GM12872 (cell line): ENCODE measurements around the gene XYLT1.

Experiments
- TF ChIP-seq, protein P1 (sequence below): IDR thresholded peaks from 3 replicates; pipeline ENCODE4 v1.5.1; 2011; ENCODE audit warnings: low read depth, mild to moderate bottlenecking, low read length, moderate library complexity; ENCODE audit not compliant: insufficient read depth

XYLT1 gene

DNA sequence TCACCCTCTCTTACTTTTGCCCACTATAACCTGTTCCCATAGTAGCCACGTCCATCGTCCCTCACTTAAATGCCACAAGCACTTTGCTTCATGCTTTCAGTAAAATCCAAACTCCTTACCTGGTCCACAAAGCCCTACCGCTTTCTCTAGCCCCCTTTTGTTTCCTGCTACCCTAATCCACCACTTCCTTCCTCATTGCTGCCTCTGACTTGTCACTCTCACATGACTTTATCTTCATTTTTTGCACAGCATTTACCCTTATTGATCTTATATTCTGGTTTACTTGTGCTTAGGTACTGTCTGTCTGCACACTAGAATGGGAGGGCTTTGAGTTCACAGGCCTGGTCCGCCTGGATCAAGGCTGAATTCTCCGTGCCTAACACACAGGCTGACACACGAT, 340.0 kb downstream of the XYLT1 start:
- TF ChIP-seq, protein P1, sequence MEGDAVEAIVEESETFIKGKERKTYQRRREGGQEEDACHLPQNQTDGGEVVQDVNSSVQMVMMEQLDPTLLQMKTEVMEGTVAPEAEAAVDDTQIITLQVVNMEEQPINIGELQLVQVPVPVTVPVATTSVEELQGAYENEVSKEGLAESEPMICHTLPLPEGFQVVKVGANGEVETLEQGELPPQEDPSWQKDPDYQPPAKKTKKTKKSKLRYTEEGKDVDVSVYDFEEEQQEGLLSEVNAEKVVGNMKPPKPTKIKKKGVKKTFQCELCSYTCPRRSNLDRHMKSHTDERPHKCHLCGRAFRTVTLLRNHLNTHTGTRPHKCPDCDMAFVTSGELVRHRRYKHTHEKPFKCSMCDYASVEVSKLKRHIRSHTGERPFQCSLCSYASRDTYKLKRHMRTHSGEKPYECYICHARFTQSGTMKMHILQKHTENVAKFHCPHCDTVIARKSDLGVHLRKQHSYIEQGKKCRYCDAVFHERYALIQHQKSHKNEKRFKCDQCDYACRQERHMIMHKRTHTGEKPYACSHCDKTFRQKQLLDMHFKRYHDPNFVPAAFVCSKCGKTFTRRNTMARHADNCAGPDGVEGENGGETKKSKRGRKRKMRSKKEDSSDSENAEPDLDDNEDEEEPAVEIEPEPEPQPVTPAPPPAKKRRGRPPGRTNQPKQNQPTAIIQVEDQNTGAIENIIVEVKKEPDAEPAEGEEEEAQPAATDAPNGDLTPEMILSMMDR: no peak

DNA sequence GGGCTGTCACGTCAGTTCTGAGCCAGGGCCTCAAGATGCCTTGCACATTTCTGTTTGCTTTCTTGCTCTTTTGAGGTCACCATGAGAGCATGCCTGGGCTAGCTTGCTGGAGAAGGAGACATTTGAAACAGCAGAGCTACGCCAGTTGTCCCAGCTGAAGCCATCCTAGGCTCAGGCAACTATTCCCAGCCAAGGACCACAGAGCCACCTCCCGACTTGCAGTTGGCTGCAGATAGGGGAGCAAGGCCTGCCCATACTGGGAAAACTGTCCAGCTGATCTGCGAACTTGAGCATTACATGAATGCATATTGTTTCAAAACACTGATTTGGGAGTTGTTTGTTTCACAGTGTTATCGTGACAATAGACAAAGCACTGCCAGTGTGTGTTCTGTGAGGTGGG, 340.8 kb downstream of the XYLT1 start:
- TF ChIP-seq, protein P1: no peak

DNA sequence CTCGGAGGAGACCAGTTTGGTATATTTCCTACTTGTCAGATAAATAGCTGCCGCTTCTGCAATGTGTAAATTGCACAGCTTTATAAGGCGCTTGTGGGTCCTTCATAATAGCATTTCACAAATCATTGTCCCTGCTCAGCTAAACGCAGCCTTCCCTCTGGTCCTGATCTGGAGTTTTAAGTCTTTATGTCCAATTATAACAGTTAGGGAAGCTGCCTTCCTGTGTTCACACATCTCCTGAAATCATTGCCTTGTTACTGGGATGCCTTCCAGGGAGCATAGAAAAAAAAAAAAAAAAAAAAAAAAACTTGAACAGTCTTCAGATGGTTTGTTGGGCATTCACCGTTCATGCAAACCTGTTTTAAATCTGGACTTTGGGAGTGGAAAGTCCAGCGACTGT, 342.0 kb downstream of the XYLT1 start:
- TF ChIP-seq, protein P1: no peak

DNA sequence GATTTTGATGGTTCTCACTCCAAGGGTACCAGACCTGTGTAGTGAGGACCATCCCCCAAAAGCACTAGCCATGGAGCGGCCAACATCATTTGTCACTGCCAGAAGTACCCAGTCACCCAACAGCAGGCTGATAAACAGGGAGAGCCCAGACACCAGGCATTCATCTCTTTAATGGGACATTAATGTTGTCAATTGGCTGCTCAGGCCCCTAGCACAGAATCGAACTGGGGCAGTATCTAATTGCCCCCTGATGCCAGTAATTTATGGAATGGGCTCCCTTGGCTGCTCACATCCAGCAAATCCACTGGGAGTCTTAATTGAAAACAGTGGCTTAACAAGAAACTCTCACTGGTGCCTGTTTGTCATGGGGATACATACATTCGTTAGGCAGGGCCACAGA, 344.6 kb downstream of the XYLT1 start:
- TF ChIP-seq, protein P1: no peak

DNA sequence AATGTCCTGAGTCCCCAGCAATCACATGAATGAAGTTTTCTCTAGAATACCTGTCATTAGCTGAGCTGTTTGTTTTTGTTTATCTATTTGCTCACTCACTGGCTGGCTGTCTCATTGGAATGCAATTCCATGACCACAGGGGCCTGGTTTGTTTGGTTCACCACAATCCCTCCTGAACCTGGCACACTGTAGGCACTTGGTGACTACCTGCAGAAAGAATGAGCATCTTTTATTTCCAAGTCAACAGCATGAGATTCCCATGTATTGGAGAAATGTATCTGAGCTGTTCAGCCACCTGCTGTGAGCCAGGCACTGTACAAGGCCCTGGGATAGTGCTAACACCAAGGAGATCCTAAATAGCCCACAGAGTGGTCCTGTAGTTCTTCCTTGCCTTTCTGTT, 345.1 kb downstream of the XYLT1 start:
- TF ChIP-seq, protein P1: no peak

DNA sequence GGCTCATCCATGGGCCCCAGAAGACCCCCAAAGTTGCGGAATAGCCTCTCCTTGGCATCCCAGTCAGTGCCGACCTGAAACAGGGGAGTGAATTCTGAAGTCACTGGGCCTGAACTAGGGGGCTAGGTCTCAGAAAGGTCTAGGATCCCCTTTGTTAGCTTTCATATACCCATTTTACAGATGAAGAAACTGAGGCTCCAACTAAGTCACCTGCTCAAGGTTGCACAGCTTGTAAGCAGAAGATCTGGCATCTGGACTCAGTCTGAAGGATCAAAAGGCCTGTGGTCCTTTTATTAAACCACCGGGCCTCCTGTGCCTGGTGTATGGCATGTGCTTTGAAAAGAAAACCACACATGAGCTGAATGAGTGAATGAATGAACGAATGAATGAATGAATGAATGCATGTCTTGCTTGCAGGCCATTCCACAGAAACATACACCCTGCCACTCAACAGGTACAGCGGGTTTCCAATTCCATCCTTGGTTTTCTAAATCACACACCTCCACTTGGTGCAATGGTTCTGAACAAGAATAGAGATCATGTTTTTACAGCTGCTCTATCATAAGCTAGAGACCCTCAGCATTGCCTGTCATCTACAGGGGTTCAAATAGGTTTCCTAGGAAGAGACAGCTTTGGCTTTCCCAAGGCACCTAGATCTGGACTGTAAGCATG, 352.7 kb downstream of the XYLT1 start:
- TF ChIP-seq, protein P1: no peak

DNA sequence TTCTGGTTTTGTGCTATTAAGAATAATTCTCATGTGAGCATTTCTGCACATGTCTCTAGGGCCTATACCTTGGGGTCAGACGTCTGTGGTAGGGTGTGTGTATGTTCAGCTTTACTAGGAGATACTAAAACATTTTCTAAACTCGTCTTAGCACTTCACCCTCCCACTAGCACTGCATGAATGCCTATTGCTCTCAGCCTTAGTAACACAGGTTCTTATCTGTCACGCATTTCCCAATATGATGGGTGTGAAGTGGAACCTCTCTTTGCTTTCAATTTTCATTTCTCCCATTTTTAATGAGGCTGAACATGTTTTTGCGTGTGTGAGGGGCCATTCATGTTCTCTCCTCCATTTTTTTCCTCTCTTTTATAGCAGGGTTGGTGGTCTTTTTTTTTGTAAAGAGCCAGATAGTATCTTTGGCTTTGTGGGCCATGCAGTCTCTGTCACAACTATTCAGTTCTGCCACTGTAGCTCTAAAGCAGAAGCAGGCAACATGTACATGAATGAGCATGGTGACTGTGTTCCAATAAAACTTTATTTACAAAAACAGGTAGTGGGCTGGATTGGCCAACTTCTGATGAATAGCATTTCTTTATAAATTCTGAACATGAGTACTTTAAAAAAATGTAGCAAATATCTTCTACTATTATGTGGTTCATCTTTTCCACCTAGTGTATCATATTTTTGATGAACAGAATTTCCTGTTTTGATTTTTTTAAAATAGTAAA, 354.0 kb downstream of the XYLT1 start:
- TF ChIP-seq, protein P1: no peak
